G401 (cell line): ENCODE measurements around the gene PPIL4. TPM values are rescaled to one million over a fixed set of nuclear protein-coding genes. Genes with fewer than 3 reads are reported as not detected.

Experiments
- DNase-seq: peaks from one replicate; pipeline ENCODE4 v3.0.0-alpha.2; 2015; ENCODE audit warnings: low spot score
- in situ Hi-C: cut with HindIII; loops from 2 replicates; pipeline ENCODE4 v1.10.0; 2016; ENCODE audit warnings: low sequenced_read_pairs, mixed read lengths
- total RNA-seq: library from RNA; depleted of rRNA; stranded (reverse); fragments of >200 nt; shearing (Covaris generic); gene quantifications from 2 replicates; pipeline ENCODE4 v1.2.3, GENCODE V29; 2014

PPIL4 gene
- total RNA-seq, 1 experiment from 2014 or later, result 55.0 TPM

DNA sequence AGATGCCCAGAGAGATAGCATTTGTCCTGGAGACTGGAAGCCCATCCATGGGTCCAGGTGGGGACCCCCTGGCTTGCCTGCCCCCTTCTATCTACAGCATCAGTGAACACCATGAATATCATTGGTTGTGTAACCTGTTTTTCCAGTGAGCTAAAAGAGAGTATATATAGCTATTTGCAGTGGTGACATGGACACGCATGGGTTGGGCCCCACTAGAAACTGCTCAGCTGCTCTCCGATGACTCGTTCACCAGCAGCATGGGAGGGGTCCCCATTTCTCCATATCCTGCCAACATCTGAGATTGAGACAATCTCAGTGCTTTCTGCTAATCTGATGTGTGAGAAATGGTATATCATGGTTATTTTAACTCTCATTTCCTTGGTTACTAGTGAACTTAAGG, 57.0 kb downstream of the PPIL4 start:
- DNase-seq, result no peak
- in situ Hi-C loops, result no loop called here

DNA sequence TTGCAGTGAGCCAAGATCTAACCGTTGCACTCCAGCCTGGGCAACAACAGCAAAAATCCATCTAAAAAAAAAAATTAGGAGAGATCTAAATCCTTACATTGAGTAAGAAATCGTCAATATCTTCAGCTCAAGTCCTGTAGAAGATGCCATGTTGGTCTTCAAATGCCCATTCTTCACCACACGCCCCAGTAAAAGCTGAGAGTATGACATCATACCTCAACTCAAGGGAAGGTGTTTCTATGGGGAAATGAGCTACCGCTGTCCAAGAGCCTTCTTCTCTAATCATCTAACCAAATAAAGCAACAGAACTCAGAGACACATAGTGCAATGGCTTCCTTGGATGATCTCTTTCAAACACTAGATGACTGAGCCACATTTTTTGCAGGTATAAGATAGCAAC, 58.5 kb downstream of the PPIL4 start:
- in situ Hi-C loops, result no loop called here
- no peak for DNase-seq

DNA sequence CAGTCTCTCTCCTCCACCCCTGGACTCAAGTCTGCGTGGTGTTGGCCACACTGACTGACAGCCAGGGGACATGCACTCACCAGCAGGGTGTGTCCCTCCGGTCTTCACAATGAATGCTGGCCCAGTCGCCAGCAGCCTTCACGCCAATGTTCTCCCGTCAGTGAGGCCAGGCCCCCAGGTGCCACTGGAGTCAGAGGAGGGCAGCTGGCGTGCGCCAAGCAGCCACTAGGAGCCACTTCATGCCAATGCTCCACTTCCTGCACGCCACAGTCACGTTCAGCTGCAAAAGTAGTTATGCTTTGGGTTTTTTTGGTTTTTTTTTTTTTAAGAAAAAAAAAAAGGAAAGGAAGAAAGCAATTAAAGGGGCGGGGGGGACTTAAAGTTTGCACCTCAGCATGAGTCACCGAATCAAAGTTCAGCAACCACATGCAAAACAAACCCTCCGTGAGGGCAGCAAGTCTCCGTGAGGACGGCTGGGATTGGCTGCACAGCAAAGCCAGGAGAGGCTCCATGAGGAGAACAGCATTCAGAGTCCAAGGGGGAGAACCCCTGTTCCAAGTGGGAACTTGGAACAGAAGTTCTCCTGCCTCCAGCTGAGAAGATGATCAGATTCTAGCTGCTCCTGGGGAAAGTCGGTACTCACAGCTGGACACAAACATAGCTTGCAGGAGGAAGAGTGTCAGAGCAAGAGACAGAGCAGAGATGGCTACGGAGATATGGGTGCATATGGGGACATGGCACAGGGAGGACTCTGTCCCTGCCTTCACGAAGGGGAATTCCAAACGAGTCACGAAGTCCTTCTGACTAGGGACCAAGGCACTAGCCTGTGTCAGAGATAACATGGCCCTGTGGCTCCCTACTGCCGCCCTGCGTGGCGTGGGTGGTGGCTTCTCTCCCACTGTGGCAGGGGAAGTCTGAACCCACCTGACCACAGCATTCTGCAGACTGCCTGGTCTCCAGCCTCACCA, 60.8 kb downstream of the PPIL4 start, which contains the start of gene ZC3H12D:
TSS of gene ZC3H12D (minus strand) at position 282 of the 968 bp plus-strand sequence. CDS start 10,471 bp downstream, outside the sequence.
- DNase-seq, result no peak
- in situ Hi-C loops, result no loop called here

GRCh38 chr6:149483849-149484655, 61.8 kb downstream of the PPIL4 start:
- DNase-seq, result no peak
- in situ Hi-C loops, result no loop called here

DNA sequence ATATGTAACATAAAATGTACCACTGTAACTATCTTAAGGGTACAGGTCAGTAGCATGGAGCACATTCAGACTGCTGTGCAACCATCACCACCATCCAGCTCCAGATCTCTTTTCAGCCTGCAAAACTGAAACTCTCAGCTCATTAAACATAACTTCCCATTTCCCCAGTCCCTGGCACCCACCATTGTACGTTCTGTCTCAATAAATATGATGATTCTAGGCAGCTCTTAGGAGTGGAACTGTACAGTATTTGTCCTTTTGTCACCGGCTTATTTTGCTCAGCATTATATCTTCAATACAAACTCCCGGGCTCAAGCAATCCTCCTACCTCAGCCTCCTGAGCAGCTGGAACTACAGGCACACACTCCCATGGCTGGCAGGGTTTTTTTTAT, 62.5 kb downstream of the PPIL4 start:
- DNase-seq, result no peak

GRCh38 chr6:149482545-149483333, 63.1 kb downstream of the PPIL4 start:
- no peak for DNase-seq
- in situ Hi-C loops, result no loop called here

More for the DNA sequence above, 62.5 kb downstream of the PPIL4 start:
- in situ Hi-C loops, result no loop called here

GRCh38 chr6:149480502-149481280, 65.2 kb downstream of the PPIL4 start:
- in situ Hi-C loops, result no loop called here
- no peak for DNase-seq

DNA sequence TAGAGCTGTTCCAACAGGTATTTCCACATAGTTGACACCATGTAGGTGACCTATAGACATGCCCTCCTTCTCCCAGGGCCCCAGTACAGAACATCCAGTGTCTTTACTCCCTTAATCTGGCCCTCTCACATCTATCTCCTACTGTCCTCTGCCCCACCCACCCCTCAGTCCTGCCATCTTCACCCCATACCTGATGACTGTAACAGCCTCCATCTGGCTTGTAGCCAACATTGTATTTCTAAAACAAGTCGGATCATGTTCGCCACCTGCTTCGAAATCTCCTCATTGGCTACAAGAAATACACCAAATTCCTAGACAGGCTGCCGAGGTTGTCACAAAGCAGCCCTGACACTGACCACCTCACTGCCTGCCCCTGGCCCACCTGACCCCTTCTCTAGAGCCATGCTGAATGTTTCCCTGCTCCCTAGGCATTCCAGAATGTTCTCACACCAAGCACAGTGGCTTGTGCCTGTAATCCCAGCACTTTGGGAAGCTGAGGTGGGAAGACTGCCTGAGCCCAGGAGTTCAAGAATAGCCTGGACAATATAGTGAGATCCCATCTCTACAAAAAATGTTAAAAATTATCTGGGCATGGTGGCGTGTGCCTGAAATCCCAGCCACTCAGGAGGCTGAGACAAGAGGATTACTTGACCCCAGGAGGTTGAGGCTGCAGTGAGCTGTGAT, 67.1 kb downstream of the PPIL4 start:
- in situ Hi-C loops, result no loop called here
- no peak for DNase-seq

GRCh38 chr6:149477544-149477943, 68.3 kb downstream of the PPIL4 start:
- in situ Hi-C loops, result no loop called here

GRCh38 chr6:149476789-149477455, 68.9 kb downstream of the PPIL4 start:
- in situ Hi-C loops, result no loop called here
- DNase-seq, result no peak

More at GRCh38 chr6:149477544-149477943, 68.3 kb downstream of the PPIL4 start:
- DNase-seq, result no peak

- in situ Hi-C loops, result no loop called here
- no peak for DNase-seq
Measured at GRCh38 chr6:149474108-149474935, 71.5 kb downstream of the PPIL4 start.

GRCh38 chr6:149473080-149474052, 72.5 kb downstream of the PPIL4 start:
- DNase-seq, result no peak
- in situ Hi-C loops, result no loop called here

GRCh38 chr6:149472241-149472640, 73.6 kb downstream of the PPIL4 start:
- in situ Hi-C loops, result no loop called here
- no peak for DNase-seq

- DNase-seq, result no peak
- in situ Hi-C loops, result no loop called here
Measured at GRCh38 chr6:149471801-149472200, 74.0 kb downstream of the PPIL4 start.

DNA sequence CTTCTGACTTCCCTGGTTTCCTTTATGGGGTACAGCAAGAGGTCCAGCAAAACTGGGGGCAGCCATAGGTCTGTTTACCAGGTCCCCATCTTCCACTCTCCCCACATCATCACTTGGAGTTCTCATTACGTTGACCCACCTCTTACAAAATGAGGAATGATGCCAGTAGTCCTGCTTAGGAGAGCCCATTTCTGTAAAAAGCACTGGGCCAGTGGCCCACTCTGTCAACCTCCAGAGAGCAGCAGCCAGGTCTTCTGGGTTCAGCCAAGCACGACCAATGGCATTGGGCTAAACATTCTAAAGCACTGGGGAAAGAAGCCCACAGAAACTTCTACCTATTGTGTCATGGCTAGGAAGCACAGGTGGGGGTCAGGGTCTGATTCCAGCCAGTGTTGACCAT, 74.9 kb downstream of the PPIL4 start:
- no peak for DNase-seq
- in situ Hi-C loops, result no loop called here

DNA sequence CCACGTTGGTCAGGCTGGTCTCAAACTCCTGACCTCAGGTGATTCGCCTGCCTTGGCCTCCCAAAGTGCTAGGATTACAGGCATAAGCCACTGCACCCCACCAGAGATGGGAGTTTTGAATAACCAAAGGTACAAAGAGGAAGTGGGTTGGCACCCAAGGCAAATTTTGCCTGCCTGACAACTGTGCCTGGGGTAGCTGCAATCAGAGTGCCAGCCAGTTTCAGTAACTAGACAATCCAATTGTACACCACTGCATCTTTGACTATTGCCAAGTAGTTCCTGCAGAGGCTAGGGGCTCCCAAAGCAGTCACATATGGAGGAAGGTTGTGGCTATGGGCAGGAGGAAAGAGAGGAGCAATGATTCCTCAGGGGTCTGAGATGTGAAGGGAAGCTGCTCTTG, 77.7 kb downstream of the PPIL4 start:
- DNase-seq, result no peak
- in situ Hi-C loops, result no loop called here
